ENCODE measurements around the gene RRP1B.

DNA sequence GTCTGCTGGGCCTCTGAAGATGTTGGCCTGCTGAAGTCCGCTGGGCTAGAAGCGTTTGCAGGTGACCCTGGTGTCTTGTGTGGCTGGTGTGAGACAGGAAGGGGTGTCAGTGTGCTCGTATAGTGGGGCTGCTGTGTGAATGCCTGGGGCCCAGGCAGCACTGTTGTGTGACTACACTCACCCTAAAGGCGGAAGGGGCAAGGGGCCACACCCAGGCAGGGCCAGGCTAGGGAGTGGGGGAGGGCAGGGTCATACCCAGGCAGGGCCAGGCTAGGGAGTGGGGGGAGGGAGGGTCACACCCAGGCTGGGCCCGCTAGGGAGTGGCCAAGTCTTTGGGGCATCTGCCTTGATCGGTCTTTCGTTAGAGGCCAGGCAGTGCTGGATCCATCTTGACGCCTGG is 84.6 kb downstream of the RRP1B start:
- TF ChIP-seq, protein P1, sequence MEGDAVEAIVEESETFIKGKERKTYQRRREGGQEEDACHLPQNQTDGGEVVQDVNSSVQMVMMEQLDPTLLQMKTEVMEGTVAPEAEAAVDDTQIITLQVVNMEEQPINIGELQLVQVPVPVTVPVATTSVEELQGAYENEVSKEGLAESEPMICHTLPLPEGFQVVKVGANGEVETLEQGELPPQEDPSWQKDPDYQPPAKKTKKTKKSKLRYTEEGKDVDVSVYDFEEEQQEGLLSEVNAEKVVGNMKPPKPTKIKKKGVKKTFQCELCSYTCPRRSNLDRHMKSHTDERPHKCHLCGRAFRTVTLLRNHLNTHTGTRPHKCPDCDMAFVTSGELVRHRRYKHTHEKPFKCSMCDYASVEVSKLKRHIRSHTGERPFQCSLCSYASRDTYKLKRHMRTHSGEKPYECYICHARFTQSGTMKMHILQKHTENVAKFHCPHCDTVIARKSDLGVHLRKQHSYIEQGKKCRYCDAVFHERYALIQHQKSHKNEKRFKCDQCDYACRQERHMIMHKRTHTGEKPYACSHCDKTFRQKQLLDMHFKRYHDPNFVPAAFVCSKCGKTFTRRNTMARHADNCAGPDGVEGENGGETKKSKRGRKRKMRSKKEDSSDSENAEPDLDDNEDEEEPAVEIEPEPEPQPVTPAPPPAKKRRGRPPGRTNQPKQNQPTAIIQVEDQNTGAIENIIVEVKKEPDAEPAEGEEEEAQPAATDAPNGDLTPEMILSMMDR (IDR thresholded peaks at IDR 0.05; ENCODE audit: borderline replicate concordance, extremely low read depth, low read length, poor library complexity, severe bottlenecking), result no peak
- TF ChIP-seq EZH2 (IDR thresholded peaks at IDR 0.05; ENCODE audit: borderline replicate concordance, low read depth, low read length, severe bottlenecking), result no peak
